Adrenal gland (tissue), 12 donors: Measurements from ENCODE around the gene CKS2. TPM values are rescaled to one million over a fixed set of nuclear protein-coding genes. Genes with fewer than 3 reads are reported as not detected.
"Not testable (repeated sequence)": the region's sequence is repeated elsewhere in the genome, so short reads cannot be mapped to it uniquely, and the experiment has no call there.

Source experiments
- DNase-seq, 7 donors: peaks; one replicate each; pipeline ENCODE4 v3.0.0-alpha.2; 2019 to 2020
- H3K27ac ChIP-seq, 5 donors: fragments of 200-600 bp; sonication (generic) in 4 of 5; 1 replicate in 3 of 5; 2 replicates in 2 of 5; pipeline versions ENCODE4 v1.5.1 to v1.8.0; 2016 to 2020; ENCODE audit warnings: mild to moderate bottlenecking in 1 of 5
- H3K27me3 ChIP-seq: fragments of 200-600 bp; 2 replicates; pipeline ENCODE4 v1.8.0; 2021
- H3K36me3 ChIP-seq, 2 donors: fragments of 200-600 bp; replicated peaks in 1 of 2; 1 replicate in 1 of 2; 2 replicates in 1 of 2; pipeline versions ENCODE4 v1.5.1 to v1.8.0; 2018 to 2022
- H3K4me1 ChIP-seq, 2 donors: fragments of 200-600 bp; replicated peaks in 1 of 2; 1 replicate in 1 of 2; 2 replicates in 1 of 2; pipeline versions ENCODE4 v1.5.1 to v1.8.0; 2018 to 2021
- H3K4me3 ChIP-seq, 4 donors: fragments of 200-600 bp; sonication (generic) in 3 of 4; one replicate each; pipeline ENCODE4 v1.5.1; 2016 to 2018
- H3K9me3 ChIP-seq, 3 donors: fragments of 200-600 bp; sonication (generic) in 1 of 3; replicated peaks in 1 of 3; 1 replicate in 2 of 3; 2 replicates in 1 of 3; pipeline versions ENCODE4 v1.5.1 to v1.8.0; 2016 to 2021
- POLR2A ChIP-seq, 2 donors: fragments of 450-650 bp; IDR thresholded peaks; one replicate each; pipeline ENCODE4 v1.6.1; 2017; ENCODE audit warnings: antibody characterized with exemption in 2 of 2, mild to moderate bottlenecking in 2 of 2, moderate library complexity in 1 of 2
- WGBS, 4 donors: extraction: QIAGEN DNeasy Blood & Tissue Kit in 2 of 4; methylation state at CpG; one replicate each; pipeline versions ENCODE4 v1.1.5 to v1.1.7; 2013 to 2017; 5-methylcytosine and 5-hydroxymethylcytosine counted together
- intact Hi-C, 2 donors: fragments of 100-400 bp; cut with DNase I; formaldehyde crosslinking; loops; one replicate each; pipeline versions ENCODE4 v1.14.1 to v1.15.0; 2022 to 2023
- polyA plus RNA-seq, 3 donors: library from polyadenylated mRNA; stranded (reverse); fragments of 200-250 nt in 2 of 3; fragments of 350-450 nt in 1 of 3; fragmentation: Illumina TruSeq in 1 of 3; extraction: RNeasy Lipid Tissue Mini Kit (QIAGEN cat#74804) in 1 of 3; gene quantifications; one replicate each; pipeline ENCODE4 v1.2.3, GENCODE V29; 2013 to 2014
- total RNA-seq, 9 donors: library from RNA; depleted of rRNA in 4 of 9; stranded (reverse); fragments of >200 nt in 4 of 9; fragments of 120-200 nt in 1 of 9; fragmentation: NEBNext Ultra II Directional in 1 of 9; extraction: Animal tissue kit (Norgen Biotek cat#: 25700) in 1 of 9; gene quantifications; one replicate each; pipeline versions ENCODE4 v1.1.0 to v1.2.4, GENCODE V29; 2013 to 2023
- TF ChIP-seq, protein P1 (sequence below), 6 experiments: fragments of 450-650 bp in 4 of 6; fragments of 200-600 bp in 2 of 6; sonication (generic) in 1 of 6; IDR thresholded peaks; 1 replicate in 5 of 6; 2 replicates in 1 of 6; pipeline versions ENCODE4 v1.5.1 to v1.8.0; 2016 to 2021; ENCODE audit warnings: antibody characterized with exemption in 6 of 6, mild to moderate bottlenecking in 2 of 6, moderate library complexity in 1 of 6
- donor health status: healthy with polysubstance abuse.
- donor health status: Bipolar disorder and iron deficiency.
- donor health status: DM: yes; HTN: yes; CAD: no.
- donor health status: DM: no; HTN: no; CAD: no.
- donor health status: DM: no; HTN: no; CAD: no.
- donor health status: DM: yes; HTN: yes; CAD: no.

CKS2 gene
- total and polyA plus RNA-seq, 12 donors, result 18.3 to 175 (median 49.7) TPM

DNA sequence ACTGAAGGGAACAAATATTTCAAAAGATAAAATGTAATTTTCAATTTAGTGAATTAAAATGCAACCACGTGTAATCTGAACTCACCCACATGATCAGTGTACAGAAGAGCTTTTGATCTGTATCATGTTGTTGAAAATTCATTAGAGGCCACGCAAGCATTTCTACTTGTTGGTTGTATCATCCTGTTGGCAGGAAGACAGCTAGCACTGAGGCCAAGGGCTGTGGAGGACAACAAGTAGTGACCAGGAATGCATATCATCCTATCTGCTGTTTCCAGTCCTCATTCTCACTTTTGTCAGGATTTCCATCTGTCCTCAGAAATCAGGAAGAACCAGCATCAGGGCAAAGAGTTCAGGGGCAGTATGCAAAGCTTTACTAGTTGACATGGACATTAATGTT lies 29.9 kb upstream of the CKS2 start:
- WGBS, 4 donors, result 32 to 47% (median 38%) methylated on average over 2 of the region's 2 CpGs
- TF ChIP-seq, protein P1, sequence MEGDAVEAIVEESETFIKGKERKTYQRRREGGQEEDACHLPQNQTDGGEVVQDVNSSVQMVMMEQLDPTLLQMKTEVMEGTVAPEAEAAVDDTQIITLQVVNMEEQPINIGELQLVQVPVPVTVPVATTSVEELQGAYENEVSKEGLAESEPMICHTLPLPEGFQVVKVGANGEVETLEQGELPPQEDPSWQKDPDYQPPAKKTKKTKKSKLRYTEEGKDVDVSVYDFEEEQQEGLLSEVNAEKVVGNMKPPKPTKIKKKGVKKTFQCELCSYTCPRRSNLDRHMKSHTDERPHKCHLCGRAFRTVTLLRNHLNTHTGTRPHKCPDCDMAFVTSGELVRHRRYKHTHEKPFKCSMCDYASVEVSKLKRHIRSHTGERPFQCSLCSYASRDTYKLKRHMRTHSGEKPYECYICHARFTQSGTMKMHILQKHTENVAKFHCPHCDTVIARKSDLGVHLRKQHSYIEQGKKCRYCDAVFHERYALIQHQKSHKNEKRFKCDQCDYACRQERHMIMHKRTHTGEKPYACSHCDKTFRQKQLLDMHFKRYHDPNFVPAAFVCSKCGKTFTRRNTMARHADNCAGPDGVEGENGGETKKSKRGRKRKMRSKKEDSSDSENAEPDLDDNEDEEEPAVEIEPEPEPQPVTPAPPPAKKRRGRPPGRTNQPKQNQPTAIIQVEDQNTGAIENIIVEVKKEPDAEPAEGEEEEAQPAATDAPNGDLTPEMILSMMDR (IDR thresholded peaks at IDR 0.05), result no peak
- peak in 1 of 2 donors; percentile 46 for TF ChIP-seq POLR2A (IDR thresholded peaks at IDR 0.05)
- intact Hi-C loops, result no loop called here

DNA sequence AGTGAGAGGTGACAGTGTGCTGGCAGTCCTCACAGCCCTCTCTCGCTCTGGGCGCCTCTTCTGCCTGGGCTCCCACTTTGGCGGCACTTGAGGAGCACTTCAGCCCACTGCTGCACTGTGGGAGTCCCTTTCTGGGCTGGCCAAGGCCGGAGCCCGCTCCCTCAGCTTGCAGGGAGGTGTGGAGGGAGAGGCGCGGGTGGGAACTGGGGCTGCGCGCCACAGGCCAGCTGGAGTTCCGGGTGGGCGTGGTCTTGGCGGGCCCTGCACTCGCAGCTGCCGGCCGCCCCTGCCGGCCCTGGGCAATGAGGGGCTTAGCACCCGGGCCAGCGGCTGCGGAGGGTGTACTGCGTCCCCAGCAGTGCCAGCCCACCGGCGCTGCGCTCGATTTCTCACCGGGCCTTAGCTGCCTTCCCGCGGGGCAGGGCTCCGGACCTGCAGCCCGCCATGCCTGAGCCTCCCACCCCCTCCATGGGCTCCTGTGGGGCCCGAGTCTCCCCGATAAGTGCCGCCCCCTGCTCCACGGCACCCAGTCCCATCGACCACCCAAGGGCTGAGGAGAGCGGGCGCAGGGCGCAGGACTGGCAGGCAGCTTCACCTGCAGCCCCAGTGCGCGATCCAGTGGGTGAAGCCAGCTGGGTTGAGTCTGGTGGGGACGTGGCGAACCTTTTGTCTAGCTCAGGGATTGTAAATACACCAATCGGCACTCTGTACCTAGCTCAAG lies 28.6 kb upstream of the CKS2 start:
- Histone ChIP-seq H3K4me1 (peaks cover 10 to 12% of the 10 kb centered on the region in 2 donors), H3K4me3 (peak overlapping the region in 2 of 4 donors; percentile 14 to 41)
- H3K27me3 ChIP-seq, H3K27ac ChIP-seq, H3K36me3 ChIP-seq, H3K9me3 ChIP-seq, intact Hi-C loops: not testable (repeated sequence)
- WGBS, 4 donors, result 55 to 85% (median 65%) methylated on average over 7 to 42 of the region's 42 CpGs
- DNase-seq, result peak in 3 of 7 donors; percentile 27 to 40 (median 30)

More for the DNA sequence above, 29.9 kb upstream of the CKS2 start:
- Histone ChIP-seq H3K4me1 (peaks cover 10 to 12% of the 10 kb centered on the region in 2 donors), H3K9me3 (no peaks in the 10 kb centered on the region), H3K36me3 (no peaks in the 10 kb centered on the region), H3K27ac (peak overlapping the region in 3 of 5 donors; percentile 40 to 61 (median 41)), H3K27me3 (no peaks in the 10 kb centered on the region), H3K4me3 (no peak overlapping the region)
- peak; percentile 33 to 72 (median 59) for DNase-seq

DNA sequence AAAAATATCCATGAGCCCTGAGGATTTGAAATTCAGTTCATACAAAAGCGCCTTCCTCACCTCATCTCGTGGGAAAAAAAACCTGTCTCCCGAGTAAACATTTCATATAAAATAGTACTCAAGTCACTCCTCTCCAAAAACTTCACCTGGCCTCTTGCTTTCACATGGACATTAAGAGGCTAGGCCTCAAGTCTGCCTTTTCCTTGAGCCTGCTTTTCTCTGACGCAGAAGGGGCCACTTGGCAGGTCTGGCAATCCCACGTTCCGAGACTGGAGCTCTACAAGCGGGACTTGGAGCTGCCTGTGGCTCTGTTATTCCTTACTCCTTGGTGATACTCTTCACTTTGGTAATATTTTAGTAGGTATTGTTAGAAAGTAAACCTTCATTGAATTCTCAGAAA lies 26.9 kb upstream of the CKS2 start:
- no peak overlapping the region for H3K4me3 ChIP-seq
- no peak overlapping the region for H3K27ac ChIP-seq
- 91 to 97% (median 94%) methylated on average over 7 of the region's 7 CpGs for WGBS, 4 donors
- DNase-seq, result no peak
- TF ChIP-seq, protein P1 (IDR thresholded peaks at IDR 0.05), result no peak
- no peak for TF ChIP-seq POLR2A (IDR thresholded peaks at IDR 0.05)
- no peaks in the 10 kb centered on the region for H3K36me3 ChIP-seq
- H3K4me1 ChIP-seq, result peaks cover 10 to 12% of the 10 kb centered on the region in 2 donors
- H3K27me3 ChIP-seq, result no peaks in the 10 kb centered on the region
- no peaks in the 10 kb centered on the region for H3K9me3 ChIP-seq
- intact Hi-C loops, result no loop called here

DNA sequence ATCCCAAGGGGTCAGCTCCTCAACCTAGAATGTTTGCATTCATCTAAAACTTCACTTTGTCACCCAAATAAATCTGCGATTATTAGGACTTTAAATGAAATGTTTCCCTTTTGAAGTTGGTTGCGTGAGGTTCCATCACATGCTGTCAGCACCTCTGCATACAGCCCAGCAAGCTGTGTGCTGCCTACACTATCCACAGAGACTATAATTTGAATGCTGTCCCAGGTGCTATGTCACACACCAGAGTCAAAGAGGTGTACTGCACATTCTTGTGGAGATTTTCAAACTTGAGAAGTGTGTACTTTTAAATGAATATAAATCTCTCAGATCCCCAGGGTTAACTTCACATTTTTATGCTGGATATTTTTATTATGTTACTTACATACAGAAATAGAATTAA lies 19.3 kb upstream of the CKS2 start:
- intact Hi-C loops, result no loop called here
- Histone ChIP-seq H3K4me1 (no peaks in the 10 kb centered on the region), H3K27ac (no peak overlapping the region), H3K9me3 (no peaks in the 10 kb centered on the region), H3K36me3 (no peaks in the 10 kb centered on the region), H3K27me3 (no peaks in the 10 kb centered on the region), H3K4me3 (no peak overlapping the region)
- WGBS, 4 donors, result 74 to 90% (median 90%) methylated on average over 2 of the region's 2 CpGs
- TF ChIP-seq, protein P1 (IDR thresholded peaks at IDR 0.05), result no peak
- no peak for TF ChIP-seq POLR2A (IDR thresholded peaks at IDR 0.05)
- DNase-seq, result no peak

DNA sequence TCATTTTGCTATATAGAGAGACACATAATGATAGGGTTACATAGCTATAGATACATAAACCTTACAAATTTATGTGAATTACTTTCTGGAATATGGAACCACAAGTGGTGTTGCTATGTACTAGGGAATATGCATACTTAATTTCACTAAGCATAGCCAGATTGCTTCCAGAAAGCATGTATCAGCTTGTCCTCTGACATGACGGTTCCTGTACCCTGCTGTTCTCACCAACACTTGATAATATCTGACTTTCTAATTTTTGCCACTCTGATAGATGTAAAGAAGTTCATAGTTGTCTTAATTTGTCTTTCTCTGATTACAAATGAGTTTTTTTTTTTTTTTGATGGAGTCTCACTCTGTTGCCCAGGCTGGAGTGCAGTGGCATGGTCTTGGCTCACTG lies 18.0 kb upstream of the CKS2 start:
- WGBS, 4 donors, result 93 to 100% (median 99%) methylated on average over 1 of the region's 1 CpG
- H3K4me1 ChIP-seq, result no peaks in the 10 kb centered on the region
- no peak overlapping the region for H3K4me3 ChIP-seq
- H3K27ac ChIP-seq, result no peak overlapping the region
- intact Hi-C loops, result no loop called here
- H3K36me3 ChIP-seq, result no peaks in the 10 kb centered on the region
- no peaks in the 10 kb centered on the region for H3K27me3 ChIP-seq
- no peak for DNase-seq
- H3K9me3 ChIP-seq, result no peaks in the 10 kb centered on the region
- TF ChIP-seq POLR2A (IDR thresholded peaks at IDR 0.05), result no peak
- TF ChIP-seq, protein P1 (IDR thresholded peaks at IDR 0.05), result no peak
